OCI-LY1 (cell line): Measurements from ENCODE around the gene GAS1.

Experiments used
- EZH2 ChIP-seq: fragments of 200-600 bp; sonication (generic), shearing (Covaris generic); IDR thresholded peaks from 2 replicates; pipeline ENCODE4 v1.8.0; 2017; ENCODE audit warnings: borderline replicate concordance, mixed run types, mild to moderate bottlenecking, antibody characterized with exemption, low read length, moderate library complexity, mixed read lengths
- TF ChIP-seq, protein P1 (sequence below): fragments of 200-600 bp; sonication (generic), shearing (Covaris generic); IDR thresholded peaks from 2 replicates; pipeline ENCODE4 v1.5.1; 2017; ENCODE audit warnings: mild to moderate bottlenecking, antibody characterized with exemption, low read length, moderate library complexity, mixed read lengths

DNA sequence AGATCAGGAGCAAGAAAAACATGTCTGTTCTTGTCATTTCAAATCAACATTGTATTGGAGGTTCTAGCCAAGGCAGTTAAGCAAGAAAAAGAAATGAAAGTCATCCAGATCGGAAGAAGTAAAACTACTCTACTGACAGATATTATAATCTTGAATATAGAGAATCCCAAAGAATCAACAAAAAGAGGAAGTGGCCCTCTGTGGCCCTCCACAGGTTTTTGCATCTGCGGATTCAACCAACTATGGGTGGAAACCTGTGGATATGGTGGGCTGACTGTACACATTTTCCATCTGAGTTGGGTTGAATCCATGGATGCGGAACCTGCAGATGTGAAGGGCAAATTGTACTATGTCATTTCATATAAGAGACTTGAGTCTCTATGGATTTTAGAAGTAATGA lies 35.1 kb downstream of the GAS1 start:
- TF ChIP-seq, protein P1, sequence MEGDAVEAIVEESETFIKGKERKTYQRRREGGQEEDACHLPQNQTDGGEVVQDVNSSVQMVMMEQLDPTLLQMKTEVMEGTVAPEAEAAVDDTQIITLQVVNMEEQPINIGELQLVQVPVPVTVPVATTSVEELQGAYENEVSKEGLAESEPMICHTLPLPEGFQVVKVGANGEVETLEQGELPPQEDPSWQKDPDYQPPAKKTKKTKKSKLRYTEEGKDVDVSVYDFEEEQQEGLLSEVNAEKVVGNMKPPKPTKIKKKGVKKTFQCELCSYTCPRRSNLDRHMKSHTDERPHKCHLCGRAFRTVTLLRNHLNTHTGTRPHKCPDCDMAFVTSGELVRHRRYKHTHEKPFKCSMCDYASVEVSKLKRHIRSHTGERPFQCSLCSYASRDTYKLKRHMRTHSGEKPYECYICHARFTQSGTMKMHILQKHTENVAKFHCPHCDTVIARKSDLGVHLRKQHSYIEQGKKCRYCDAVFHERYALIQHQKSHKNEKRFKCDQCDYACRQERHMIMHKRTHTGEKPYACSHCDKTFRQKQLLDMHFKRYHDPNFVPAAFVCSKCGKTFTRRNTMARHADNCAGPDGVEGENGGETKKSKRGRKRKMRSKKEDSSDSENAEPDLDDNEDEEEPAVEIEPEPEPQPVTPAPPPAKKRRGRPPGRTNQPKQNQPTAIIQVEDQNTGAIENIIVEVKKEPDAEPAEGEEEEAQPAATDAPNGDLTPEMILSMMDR, result no peak
- no peak for TF ChIP-seq EZH2
